ENCODE data around the gene SELENOO. TPM values are rescaled to one million over a fixed set of nuclear protein-coding genes. Genes with fewer than 3 reads are reported as not detected.

The SELENOO gene
- total RNA-seq, 1 donor from 2014 or later: 39.0 TPM

DNA sequence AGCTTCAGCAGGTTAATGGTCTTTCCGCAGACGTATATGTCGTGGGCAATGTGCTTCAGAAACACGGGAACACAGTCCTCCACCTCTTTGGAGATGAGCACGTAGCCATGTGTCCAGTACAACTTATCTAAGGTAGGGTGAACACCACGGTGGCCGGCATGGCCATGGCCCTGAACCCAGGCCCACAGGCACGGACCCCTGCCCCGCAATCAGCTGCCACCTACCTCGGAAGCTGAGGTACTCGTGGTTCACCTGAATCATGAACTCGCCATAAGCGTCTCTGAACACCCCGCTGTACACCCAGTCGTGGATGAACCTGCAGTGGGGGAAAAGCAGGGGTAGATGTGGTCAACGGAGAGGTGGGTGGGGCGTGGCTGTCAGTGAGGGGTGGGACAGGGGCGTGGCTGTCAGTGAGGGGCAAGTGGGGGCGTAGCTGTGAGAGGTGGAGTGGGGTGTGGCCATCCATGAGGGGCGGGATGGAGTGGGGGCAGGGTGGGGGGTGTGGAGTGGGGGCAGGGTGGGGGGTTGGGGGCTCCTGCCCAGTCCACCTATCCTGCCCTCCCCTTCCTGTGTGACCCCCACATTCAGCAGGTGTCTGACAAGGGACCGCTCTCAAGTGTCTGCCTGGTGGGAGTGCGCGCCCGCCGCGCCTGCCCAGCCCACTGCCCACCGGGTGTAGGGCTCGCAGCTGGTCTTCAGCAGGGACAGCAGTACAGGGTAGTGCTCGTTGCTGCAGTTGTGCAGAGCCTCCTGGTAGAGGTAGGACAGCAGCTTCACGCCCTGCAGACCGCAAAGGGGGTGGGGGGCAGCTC is 25.5 kb downstream of the SELENOO start:
- Mint-ChIP-seq H3K36me3 (ENCODE audit: low read depth) (peaks cover 63% of the 10 kb centered on the region), H3K4me3 (no peak overlapping the region), H3K9me3 (no peaks in the 10 kb centered on the region), H3K27me3 (no peaks in the 10 kb centered on the region), H3K27ac (no peak overlapping the region), H3K4me1 (no peaks in the 10 kb centered on the region)
- intact Hi-C loops (cut with micrococcal nuclease): no loop called here
- ChIA-PET CTCF (interaction anchor here (0.5 kb wide), 1 partner anchor 315 kb away, joined by 6 read pairs; no protein-coding TSS in a partner anchor), POLR2A (no interaction called here)
- TF ChIP-seq, protein P1, sequence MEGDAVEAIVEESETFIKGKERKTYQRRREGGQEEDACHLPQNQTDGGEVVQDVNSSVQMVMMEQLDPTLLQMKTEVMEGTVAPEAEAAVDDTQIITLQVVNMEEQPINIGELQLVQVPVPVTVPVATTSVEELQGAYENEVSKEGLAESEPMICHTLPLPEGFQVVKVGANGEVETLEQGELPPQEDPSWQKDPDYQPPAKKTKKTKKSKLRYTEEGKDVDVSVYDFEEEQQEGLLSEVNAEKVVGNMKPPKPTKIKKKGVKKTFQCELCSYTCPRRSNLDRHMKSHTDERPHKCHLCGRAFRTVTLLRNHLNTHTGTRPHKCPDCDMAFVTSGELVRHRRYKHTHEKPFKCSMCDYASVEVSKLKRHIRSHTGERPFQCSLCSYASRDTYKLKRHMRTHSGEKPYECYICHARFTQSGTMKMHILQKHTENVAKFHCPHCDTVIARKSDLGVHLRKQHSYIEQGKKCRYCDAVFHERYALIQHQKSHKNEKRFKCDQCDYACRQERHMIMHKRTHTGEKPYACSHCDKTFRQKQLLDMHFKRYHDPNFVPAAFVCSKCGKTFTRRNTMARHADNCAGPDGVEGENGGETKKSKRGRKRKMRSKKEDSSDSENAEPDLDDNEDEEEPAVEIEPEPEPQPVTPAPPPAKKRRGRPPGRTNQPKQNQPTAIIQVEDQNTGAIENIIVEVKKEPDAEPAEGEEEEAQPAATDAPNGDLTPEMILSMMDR (IDR thresholded peaks at IDR 0.05): no peak
- no peak for DNase-seq
- ATAC-seq (ENCODE audit: low read depth): no peak

GRCh38 chr22:50226875-50227165 is 26.0 kb downstream of the SELENOO start:
- H3K36me3 Mint-ChIP-seq (ENCODE audit: low read depth): peaks cover 64% of the 10 kb centered on the region
- no peaks in the 10 kb centered on the region for H3K27me3 Mint-ChIP-seq
- DNase-seq (no peak), ATAC-seq (ENCODE audit: low read depth) (no peak)
- H3K4me1 Mint-ChIP-seq: no peaks in the 10 kb centered on the region
- POLR2A ChIA-PET: no interaction called here
- CTCF ChIA-PET: no interaction called here
- no peak overlapping the region for H3K4me3 Mint-ChIP-seq
- H3K27ac Mint-ChIP-seq: no peak overlapping the region
- intact Hi-C loops (cut with micrococcal nuclease): no loop called here
- TF ChIP-seq, protein P1 (IDR thresholded peaks at IDR 0.05): no peak
- no peaks in the 10 kb centered on the region for H3K9me3 Mint-ChIP-seq

- Mint-ChIP-seq H3K36me3 (ENCODE audit: low read depth) (peaks cover 60% of the 10 kb centered on the region), H3K27ac (no peak overlapping the region), H3K27me3 (no peaks in the 10 kb centered on the region), H3K9me3 (no peaks in the 10 kb centered on the region), H3K4me3 (no peak overlapping the region), H3K4me1 (no peaks in the 10 kb centered on the region)
- POLR2A ChIA-PET: no interaction called here
- intact Hi-C loops (cut with micrococcal nuclease): no loop called here
- CTCF ChIA-PET: no interaction called here
- ATAC-seq (ENCODE audit: low read depth) (no peak), DNase-seq (no peak)
- TF ChIP-seq, protein P1 (IDR thresholded peaks at IDR 0.05): no peak
Observed at GRCh38 chr22:50227579-50228215, 26.9 kb downstream of the SELENOO start.

DNA sequence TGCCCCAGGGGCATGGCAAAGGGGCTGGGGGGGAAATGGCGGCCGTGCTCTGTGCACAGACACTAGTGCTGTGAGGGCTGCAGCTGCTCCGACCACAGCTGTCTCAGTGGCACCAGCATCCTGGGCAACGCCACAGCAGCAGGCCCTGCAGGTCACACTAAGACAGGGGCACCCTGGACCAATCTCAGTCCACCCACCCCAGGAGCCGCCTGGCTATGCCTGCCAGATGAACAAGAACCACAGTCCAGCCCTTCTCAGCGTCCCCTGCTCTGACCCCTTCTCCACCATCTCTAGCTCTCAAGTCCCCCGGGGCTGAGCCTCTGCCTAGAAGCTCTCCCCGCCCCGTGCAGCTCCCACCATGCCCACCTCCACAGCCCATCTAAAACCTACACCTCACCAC is 27.6 kb downstream of the SELENOO start:
- CTCF ChIA-PET: no interaction called here
- TF ChIP-seq, protein P1 (IDR thresholded peaks at IDR 0.05): no peak
- no peaks in the 10 kb centered on the region for H3K27me3 Mint-ChIP-seq
- no peak overlapping the region for H3K27ac Mint-ChIP-seq
- intact Hi-C loops (cut with micrococcal nuclease): no loop called here
- H3K9me3 Mint-ChIP-seq: no peaks in the 10 kb centered on the region
- DNase-seq (no peak), ATAC-seq (ENCODE audit: low read depth) (no peak)
- POLR2A ChIA-PET: no interaction called here
- H3K36me3 Mint-ChIP-seq (ENCODE audit: low read depth): peaks cover 61% of the 10 kb centered on the region
- no peak overlapping the region for H3K4me3 Mint-ChIP-seq
- H3K4me1 Mint-ChIP-seq: no peaks in the 10 kb centered on the region

DNA sequence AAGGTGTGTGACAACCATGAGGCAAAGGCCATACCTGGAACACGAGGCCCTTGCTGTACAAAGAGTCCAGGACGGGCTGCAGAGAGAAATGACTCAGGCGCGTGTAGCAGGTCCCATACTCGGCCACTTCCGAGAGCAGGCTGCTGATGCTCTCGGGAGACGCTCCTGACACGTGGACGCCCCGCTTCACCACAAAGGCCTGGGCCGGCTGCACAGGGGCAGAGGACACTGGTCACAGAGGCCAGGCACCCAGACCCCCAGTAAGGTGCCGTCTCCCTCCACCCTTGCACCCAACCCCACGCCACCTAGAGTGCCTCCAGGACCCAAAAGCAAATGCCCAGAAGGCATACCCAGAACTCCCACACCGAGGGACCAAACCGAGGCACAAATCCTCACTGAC is 28.6 kb downstream of the SELENOO start:
- peaks cover 62% of the 10 kb centered on the region for H3K36me3 Mint-ChIP-seq (ENCODE audit: low read depth)
- CTCF ChIA-PET: no interaction called here
- H3K4me3 Mint-ChIP-seq: no peak overlapping the region

More for the DNA sequence above, 28.6 kb downstream of the SELENOO start:
- ATAC-seq (ENCODE audit: low read depth) (no peak), DNase-seq (no peak)
- TF ChIP-seq, protein P1 (IDR thresholded peaks at IDR 0.05): no peak
- no peaks in the 10 kb centered on the region for H3K4me1 Mint-ChIP-seq
- POLR2A ChIA-PET: no interaction called here
- no peak overlapping the region for H3K27ac Mint-ChIP-seq
- intact Hi-C loops (cut with micrococcal nuclease): no loop called here
- no peaks in the 10 kb centered on the region for H3K9me3 Mint-ChIP-seq
- H3K27me3 Mint-ChIP-seq: no peaks in the 10 kb centered on the region

Data from activated B cell treated with CpG ODN at 0.5 μM for 24 hours (primary cell).